Neural progenitor cell (in vitro differentiated cells): ENCODE data around the gene COQ10B. TPM values are rescaled to one million over a fixed set of nuclear protein-coding genes. Genes with fewer than 3 reads are reported as not detected.

Experiments
- DNase-seq: peaks from one replicate; pipeline ENCODE4 v3.0.0-alpha.2; 2016; ENCODE audit warnings: low spot score
- H2AFZ ChIP-seq: fragments of 200-600 bp; sonication (generic); replicated peaks from 2 replicates; pipeline ENCODE4 v1.6.1; 2016; ENCODE audit warnings: antibody characterized with exemption
- H3F3A ChIP-seq: fragments of 200-600 bp; sonication (generic); 2 replicates; pipeline ENCODE4 v1.6.1; 2016; ENCODE audit warnings: antibody characterized with exemption, low read depth
- H3K27ac ChIP-seq: fragments of 200-600 bp; sonication (generic); 2 replicates; pipeline ENCODE4 v1.5.1; 2016; ENCODE audit warnings: mild to moderate bottlenecking
- H3K27me3 ChIP-seq: fragments of 200-600 bp; sonication (generic); 2 replicates; pipeline ENCODE4 v1.6.1; 2016; ENCODE audit warnings: mild to moderate bottlenecking, moderate library complexity
- H3K36me3 ChIP-seq: fragments of 200-600 bp; sonication (generic); 2 replicates; pipeline ENCODE4 v1.5.1; 2016
- H3K4me1 ChIP-seq: fragments of 200-600 bp; sonication (generic); 2 replicates; pipeline ENCODE4 v1.6.1; 2016; ENCODE audit warnings: mixed run types
- H3K4me2 ChIP-seq: fragments of 200-600 bp; sonication (generic); 2 replicates; pipeline ENCODE4 v1.6.1; 2016
- H3K4me3 ChIP-seq: fragments of 200-600 bp; sonication (generic); 2 replicates; pipeline ENCODE4 v1.5.1; 2016
- H3K79me2 ChIP-seq: fragments of 200-600 bp; sonication (generic); 2 replicates; pipeline ENCODE4 v1.6.1; 2016; ENCODE audit warnings: low read depth
- H3K9ac ChIP-seq: fragments of 200-600 bp; sonication (generic); 2 replicates; pipeline ENCODE4 v1.6.1; 2016
- H3K9me3 ChIP-seq: fragments of 200-600 bp; sonication (generic); 2 replicates; pipeline ENCODE4 v1.5.1; 2016; ENCODE audit warnings: low read depth
- H4K20me1 ChIP-seq: fragments of 200-600 bp; sonication (generic); 2 replicates; pipeline ENCODE4 v1.6.1; 2016; ENCODE audit warnings: low read depth
- H3K27ac Mint-ChIP-seq: 3 replicates; pipeline ENCODE4 v1.8.0; 2021; ENCODE audit warnings: mixed read lengths
- H3K27me3 Mint-ChIP-seq: 2 replicates; pipeline ENCODE4 v1.8.0; 2022; ENCODE audit warnings: low read depth, mild to moderate bottlenecking, inconsistent platforms, moderate library complexity, mixed read lengths; ENCODE audit not compliant: insufficient read depth
- H3K36me3 Mint-ChIP-seq: 3 replicates; pipeline ENCODE4 v1.8.0; 2021; ENCODE audit warnings: mixed read lengths
- H3K4me1 Mint-ChIP-seq: 3 replicates; pipeline ENCODE4 v1.8.0; 2021; ENCODE audit warnings: mixed read lengths
- H3K4me3 Mint-ChIP-seq: 3 replicates; pipeline ENCODE4 v1.8.0; 2021; ENCODE audit warnings: mild to moderate bottlenecking, moderate library complexity, mixed read lengths
- H3K9me3 Mint-ChIP-seq: 3 replicates; pipeline ENCODE4 v1.8.0; 2020; ENCODE audit warnings: mixed read lengths
- EZH2 ChIP-seq: fragments of 200-600 bp; sonication (generic); IDR thresholded peaks from 2 replicates; pipeline ENCODE4 v1.6.1; 2017; ENCODE audit warnings: antibody characterized with exemption, mild to moderate bottlenecking, moderate library complexity
- EZH2phosphoT487 ChIP-seq: fragments of 200-600 bp; sonication (generic); IDR thresholded peaks from 2 replicates; pipeline ENCODE4 v1.6.1; 2017; ENCODE audit warnings: antibody characterized with exemption
- small RNA-seq: library from RNA; depleted of rRNA; stranded (forward); fragments of <200 nt; gene quantifications from one replicate; pipeline ENCODE3, GENCODE V24; 2015
- total RNA-seq: library from RNA; depleted of rRNA; stranded (reverse); fragments of >200 nt; gene quantifications from 2 replicates; pipeline ENCODE4 v1.2.3, GENCODE V29; 2015; ENCODE audit warnings: low replicate concordance
- TF ChIP-seq, protein P1 (sequence below): fragments of 200-600 bp; sonication (generic); IDR thresholded peaks from 2 replicates; pipeline ENCODE4 v1.5.1; 2017; ENCODE audit warnings: antibody characterized with exemption, mild to moderate bottlenecking

The COQ10B gene
- total RNA-seq, 1 donor from 2014 or later = 20.1 TPM

- no peaks in the 10 kb centered on the region for H3K27me3 ChIP-seq
- H3K27ac Mint-ChIP-seq = peak within 1 kb of the TSS; percentile 90
- H3K4me3 Mint-ChIP-seq = peak within 1 kb of the TSS; percentile 97
- H3K27ac ChIP-seq = peak within 1 kb of the TSS; percentile 71
- peaks cover 11% of the 10 kb centered on the region for H3K36me3 ChIP-seq
- peaks cover 2% of the 10 kb centered on the region for H3K27me3 Mint-ChIP-seq
- H3K9me3 ChIP-seq = no peaks in the 10 kb centered on the region
- H3K9me3 Mint-ChIP-seq = peaks cover 1% of the 10 kb centered on the region
- peaks cover 6% of the 10 kb centered on the region for H4K20me1 ChIP-seq
- TF ChIP-seq EZH2 = no peak
- no peak for TF ChIP-seq EZH2phosphoT487
- TF ChIP-seq, protein P1, sequence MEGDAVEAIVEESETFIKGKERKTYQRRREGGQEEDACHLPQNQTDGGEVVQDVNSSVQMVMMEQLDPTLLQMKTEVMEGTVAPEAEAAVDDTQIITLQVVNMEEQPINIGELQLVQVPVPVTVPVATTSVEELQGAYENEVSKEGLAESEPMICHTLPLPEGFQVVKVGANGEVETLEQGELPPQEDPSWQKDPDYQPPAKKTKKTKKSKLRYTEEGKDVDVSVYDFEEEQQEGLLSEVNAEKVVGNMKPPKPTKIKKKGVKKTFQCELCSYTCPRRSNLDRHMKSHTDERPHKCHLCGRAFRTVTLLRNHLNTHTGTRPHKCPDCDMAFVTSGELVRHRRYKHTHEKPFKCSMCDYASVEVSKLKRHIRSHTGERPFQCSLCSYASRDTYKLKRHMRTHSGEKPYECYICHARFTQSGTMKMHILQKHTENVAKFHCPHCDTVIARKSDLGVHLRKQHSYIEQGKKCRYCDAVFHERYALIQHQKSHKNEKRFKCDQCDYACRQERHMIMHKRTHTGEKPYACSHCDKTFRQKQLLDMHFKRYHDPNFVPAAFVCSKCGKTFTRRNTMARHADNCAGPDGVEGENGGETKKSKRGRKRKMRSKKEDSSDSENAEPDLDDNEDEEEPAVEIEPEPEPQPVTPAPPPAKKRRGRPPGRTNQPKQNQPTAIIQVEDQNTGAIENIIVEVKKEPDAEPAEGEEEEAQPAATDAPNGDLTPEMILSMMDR = no peak
- H3K4me1 ChIP-seq = peaks cover 14% of the 10 kb centered on the region
- peak within 1 kb of the TSS; percentile 97 for H3K4me2 ChIP-seq
- peaks cover 10% of the 10 kb centered on the region for H3F3A ChIP-seq
- DNase-seq = peak; percentile 98
- peaks cover 50% of the 10 kb centered on the region for H3K79me2 ChIP-seq
- H3K9ac ChIP-seq = peak within 1 kb of the TSS; percentile 93
- peaks cover 20% of the 10 kb centered on the region for H3K4me1 Mint-ChIP-seq
- H3K4me3 ChIP-seq = peak within 1 kb of the TSS; percentile 80
- H3K36me3 Mint-ChIP-seq = peaks cover 15% of the 10 kb centered on the region
- peak within 1 kb of the TSS; percentile 94 for H2AFZ ChIP-seq
These were observed 62.5 kb downstream of the COQ10B start, which contains the start of gene MOB4 for GRCh38 chr2:197515739-197516392. Gene MOB4 (plus strand): TSS chr2:197516066. CDS start chr2:197516087, 21 bp downstream.

GRCh38 chr2:197516393-197516761, 63.0 kb downstream of the COQ10B start:
- peaks cover 20% of the 10 kb centered on the region for H3K36me3 Mint-ChIP-seq
- H3K4me3 Mint-ChIP-seq = peak overlapping the region; percentile 97
- Histone ChIP-seq H3K27me3 (no peaks in the 10 kb centered on the region), H3K36me3 (peaks cover 14% of the 10 kb centered on the region), H3K27ac (peak overlapping the region; percentile 71), H2AFZ (peak overlapping the region; percentile 80), H3K79me2 (peaks cover 55% of the 10 kb centered on the region), H3K4me3 (peak overlapping the region; percentile 80), H3K9me3 (no peaks in the 10 kb centered on the region), H4K20me1 (peaks cover 6% of the 10 kb centered on the region), H3F3A (peaks cover 10% of the 10 kb centered on the region), H3K4me2 (peak overlapping the region; percentile 97), H3K4me1 (peaks cover 14% of the 10 kb centered on the region), H3K9ac (peak overlapping the region; percentile 93)
- H3K27ac Mint-ChIP-seq = peak overlapping the region; percentile 90
- no peak for TF ChIP-seq EZH2phosphoT487
- TF ChIP-seq EZH2 = no peak
- TF ChIP-seq, protein P1 = no peak
- no peaks in the 10 kb centered on the region for H3K27me3 Mint-ChIP-seq
- H3K4me1 Mint-ChIP-seq = peaks cover 20% of the 10 kb centered on the region
- DNase-seq = no peak
- peaks cover 5% of the 10 kb centered on the region for H3K9me3 Mint-ChIP-seq

DNA sequence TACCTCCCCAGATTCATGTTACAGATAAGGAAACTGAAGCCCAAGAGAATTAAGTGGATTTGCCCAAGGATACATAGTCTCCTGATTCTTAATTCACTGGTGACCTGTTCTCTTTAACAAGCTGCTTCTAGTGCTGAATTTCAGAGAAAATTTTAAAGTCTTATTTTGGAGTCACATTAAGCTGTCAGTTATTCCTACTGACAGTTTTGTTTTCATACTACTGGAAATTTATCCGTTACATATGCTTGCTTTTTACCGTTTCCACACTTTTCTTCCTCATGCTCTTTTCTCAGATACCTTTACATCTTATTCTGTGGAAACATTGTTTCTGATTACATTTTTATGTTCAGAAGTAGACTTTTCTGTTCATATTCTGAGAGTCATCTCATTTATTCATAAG, 63.8 kb downstream of the COQ10B start:
- Mint-ChIP-seq H3K27me3 (no peaks in the 10 kb centered on the region), H3K9me3 (peaks cover 8% of the 10 kb centered on the region), H3K36me3 (peaks cover 23% of the 10 kb centered on the region), H3K27ac (no peak overlapping the region), H3K4me1 (peaks cover 20% of the 10 kb centered on the region), H3K4me3 (peak overlapping the region; percentile 97)
- Histone ChIP-seq H3K27ac (no peak overlapping the region), H3K4me3 (peak overlapping the region; percentile 80), H3K4me1 (peaks cover 14% of the 10 kb centered on the region), H3K9me3 (no peaks in the 10 kb centered on the region), H3K36me3 (peaks cover 14% of the 10 kb centered on the region), H3K4me2 (peak overlapping the region; percentile 97), H3K9ac (peak overlapping the region; percentile 93), H3F3A (peaks cover 10% of the 10 kb centered on the region), H3K79me2 (peaks cover 63% of the 10 kb centered on the region), H4K20me1 (peaks cover 6% of the 10 kb centered on the region), H2AFZ (no peak overlapping the region), H3K27me3 (no peaks in the 10 kb centered on the region)
- no peak for DNase-seq
- TF ChIP-seq EZH2 = no peak
- no peak for TF ChIP-seq EZH2phosphoT487
- TF ChIP-seq, protein P1 = no peak

Small RNA genes lying within 50 kb of the gene (small RNA-seq; reads per million reads assigned to genes)
- gene RF00394 (not detected), gene RNU6-1029P (not detected)

Other genes starting within 250 kb of the COQ10B start
- gene ANKRD44, start 142.8 kb upstream of the COQ10B start, total RNA-seq = 2.5 and 3.4 TPM in 2 replicates
- gene SF3B1, start 18.5 kb upstream of the COQ10B start, total RNA-seq = 462 and 787 TPM in 2 replicates
- gene HSPD1, start 46.3 kb downstream of the COQ10B start, total RNA-seq = 399 and 539 TPM in 2 replicates
- 237 and 320 TPM in 2 replicates for gene HSPE1, start 46.8 kb downstream of the COQ10B start, total RNA-seq
- 55.5 and 76.7 TPM in 2 replicates for gene MOB4, start 62.5 kb downstream of the COQ10B start, total RNA-seq
- gene RFTN2, start 222.0 kb downstream of the COQ10B start, total RNA-seq = 3.1 and 8.2 TPM in 2 replicates